GM23338 (cell line): ENCODE results near the gene COG1. TPM values are rescaled to one million over a fixed set of nuclear protein-coding genes. Genes with fewer than 3 reads are reported as not detected.

Experiments
- ATAC-seq: fragments of 200-7000 bp; cut with Tn5 transposase; 3 replicates; pipeline ENCODE4 v1.9.1; 2020
- DNase-seq: peaks from one replicate; pipeline ENCODE4 v3.0.0-alpha.2; 2015; ENCODE audit warnings: low spot score
- H2AFZ ChIP-seq: fragments of 200-600 bp; sonication (generic); 2 replicates; pipeline ENCODE4 v1.8.0; 2016; ENCODE audit warnings: antibody characterized with exemption, mild to moderate bottlenecking, moderate library complexity
- H3F3A ChIP-seq: fragments of 200-600 bp; sonication (generic); replicated peaks from 2 replicates; pipeline ENCODE4 v1.8.0; 2017; ENCODE audit warnings: antibody characterized with exemption, mixed run types, low read depth
- H3K27ac ChIP-seq: fragments of 200-600 bp; sonication (generic); 2 replicates; pipeline ENCODE4 v1.6.1; 2016; ENCODE audit warnings: low read depth
- H3K27me3 ChIP-seq: fragments of 200-600 bp; sonication (generic); 2 replicates; pipeline ENCODE4 v1.8.0; 2016; ENCODE audit warnings: mild to moderate bottlenecking, mixed run types, moderate library complexity; ENCODE audit not compliant: insufficient read depth
- H3K36me3 ChIP-seq: fragments of 200-600 bp; sonication (generic); 2 replicates; pipeline ENCODE4 v1.8.0; 2016; ENCODE audit warnings: mild to moderate bottlenecking; ENCODE audit not compliant: insufficient read depth
- H3K4me1 ChIP-seq: fragments of 200-600 bp; sonication (generic); 2 replicates; pipeline ENCODE4 v1.8.0; 2016; ENCODE audit warnings: mild to moderate bottlenecking, moderate library complexity; ENCODE audit not compliant: insufficient read depth
- H3K4me2 ChIP-seq: fragments of 200-600 bp; sonication (generic); 2 replicates; pipeline ENCODE4 v1.7.1; 2017; ENCODE audit warnings: mixed run types
- H3K4me3 ChIP-seq: fragments of 200-600 bp; sonication (generic); 2 replicates; pipeline ENCODE4 v1.6.1; 2016; ENCODE audit warnings: mixed run types
- H3K79me2 ChIP-seq: fragments of 200-600 bp; sonication (generic); replicated peaks from 2 replicates; pipeline ENCODE4 v1.8.0; 2017; ENCODE audit warnings: mild to moderate bottlenecking; ENCODE audit not compliant: insufficient read depth
- H3K9me2 ChIP-seq: fragments of 200-600 bp; sonication (generic); 2 replicates; pipeline ENCODE4 v1.8.0; 2017; ENCODE audit not compliant: insufficient read depth
- H4K20me1 ChIP-seq: fragments of 200-600 bp; sonication (generic); replicated peaks from 2 replicates; pipeline ENCODE4 v1.8.0; 2017; ENCODE audit warnings: mild to moderate bottlenecking; ENCODE audit not compliant: insufficient read depth
- H3K27ac Mint-ChIP-seq: 2 replicates; pipeline ENCODE4 v1.8.0; 2020; ENCODE audit warnings: inconsistent platforms, mild to moderate bottlenecking, moderate library complexity, mixed read lengths
- H3K27me3 Mint-ChIP-seq: 3 replicates; pipeline ENCODE4 v1.8.0; 2022; ENCODE audit warnings: low read depth, mild to moderate bottlenecking, moderate library complexity, mixed read lengths, inconsistent platforms; ENCODE audit not compliant: insufficient read depth, poor library complexity
- H3K36me3 Mint-ChIP-seq: 3 replicates; pipeline ENCODE4 v1.8.0; 2021; ENCODE audit warnings: low read depth, mild to moderate bottlenecking, inconsistent platforms, moderate library complexity, mixed read lengths
- H3K4me1 Mint-ChIP-seq: 3 replicates; pipeline ENCODE4 v1.8.0; 2020; ENCODE audit warnings: mild to moderate bottlenecking, inconsistent platforms, mixed read lengths
- H3K4me3 Mint-ChIP-seq: 3 replicates; pipeline ENCODE4 v1.8.0; 2021; ENCODE audit warnings: moderate library complexity, mild to moderate bottlenecking, inconsistent platforms, mixed read lengths
- H3K9me3 Mint-ChIP-seq: 3 replicates; pipeline ENCODE4 v1.8.0; 2020; ENCODE audit warnings: moderate library complexity, mild to moderate bottlenecking, inconsistent platforms, mixed read lengths
- CREB1 ChIP-seq: fragments of 250-450 bp; sonication (Bioruptor Pico); IDR thresholded peaks from 2 replicates; pipeline ENCODE4 v1.5.0; 2020; ENCODE audit warnings: low read depth, mild to moderate bottlenecking, moderate library complexity
- CTCF ChIP-seq, 2 experiments: fragments of 200-600 bp in 1 of 2; sonication (generic) in 1 of 2; conservative IDR thresholded peaks; 2 replicates each; pipeline versions ENCODE4 v1.5.1 to v1.6.1; 2016 to 2017; ENCODE audit warnings: antibody characterized with exemption in 2 of 2, low read depth in 2 of 2, mild to moderate bottlenecking in 2 of 2, moderate library complexity in 1 of 2
- ETS1 ChIP-seq: IDR thresholded peaks from 2 replicates; pipeline ENCODE4 v1.6.1; 2016; ENCODE audit warnings: antibody characterized with exemption
- EZH2 ChIP-seq: fragments of 200-600 bp; sonication (generic); IDR thresholded peaks from one replicate; pipeline ENCODE4 v1.8.0; 2017; ENCODE audit warnings: antibody characterized with exemption, mild to moderate bottlenecking, low read depth; ENCODE audit not compliant: unreplicated experiment
- EZH2phosphoT487 ChIP-seq: fragments of 200-600 bp; sonication (generic); IDR thresholded peaks from one replicate; pipeline ENCODE4 v1.8.1; 2018; ENCODE audit warnings: antibody characterized with exemption; ENCODE audit not compliant: unreplicated experiment
- JUNB ChIP-seq: IDR thresholded peaks from one replicate; pipeline ENCODE4 v1.6.1; 2016; ENCODE audit warnings: antibody characterized with exemption; ENCODE audit not compliant: unreplicated experiment
- NANOG ChIP-seq: IDR thresholded peaks from 2 replicates; pipeline ENCODE4 v1.6.1; 2016; ENCODE audit warnings: antibody characterized with exemption, borderline replicate concordance
- POLR2AphosphoS5 ChIP-seq: IDR thresholded peaks from 2 replicates; pipeline ENCODE4 v1.6.1; 2016; ENCODE audit warnings: antibody characterized with exemption, low read depth
- REST ChIP-seq: IDR thresholded peaks from one replicate; pipeline ENCODE4 v1.6.1; 2018; ENCODE audit warnings: antibody characterized with exemption; ENCODE audit not compliant: unreplicated experiment
- STAT1 ChIP-seq: IDR thresholded peaks from one replicate; pipeline ENCODE4 v1.6.1; 2016; ENCODE audit warnings: antibody characterized with exemption; ENCODE audit not compliant: unreplicated experiment
- ZNF114 ChIP-seq: fragments of 250-450 bp; sonication (Bioruptor Pico); IDR thresholded peaks from 2 replicates; pipeline ENCODE4 v1.5.0; 2020; ENCODE audit warnings: mild to moderate bottlenecking, moderate library complexity
- ZNF331 ChIP-seq: fragments of 250-450 bp; sonication (Bioruptor Pico); IDR thresholded peaks from 2 replicates; pipeline ENCODE4 v1.5.0; 2020; ENCODE audit warnings: low read depth, mild to moderate bottlenecking, moderate library complexity
- ZNF462 ChIP-seq: fragments of 250-450 bp; sonication (Bioruptor Pico); IDR thresholded peaks from 2 replicates; pipeline ENCODE4 v1.5.0; 2020; ENCODE audit warnings: mild to moderate bottlenecking, moderate library complexity
- polyA plus RNA-seq: library from polyadenylated mRNA; unstranded; fragments of >200 nt; fragmentation: Nextera tagmentation; extraction: Ambion mirVana; gene quantifications from 2 replicates; pipeline ENCODE4 v1.2.1, GENCODE V29; 2016
- total RNA-seq: library from RNA; depleted of rRNA; stranded (reverse); fragments of >200 nt; shearing (Covaris generic); gene quantifications from 2 replicates; pipeline ENCODE4 v1.2.3, GENCODE V29; 2014

Gene COG1
- total and polyA plus RNA-seq, 2 experiments from 2014 or later, result 15.0 to 26.1 TPM

- ATAC-seq (no peak), DNase-seq (no peak)
- no peaks in the 10 kb centered on the region for H3K36me3 Mint-ChIP-seq
- no peak overlapping the region for H3K27ac ChIP-seq
- peaks cover 14% of the 10 kb centered on the region for H3K4me1 ChIP-seq
- no peaks in the 10 kb centered on the region for H3K79me2 ChIP-seq
- TF ChIP-seq POLR2AphosphoS5 (no peak), NANOG (no peak), EZH2phosphoT487 (no peak), STAT1 (no peak), ZNF462 (CRISPR knock-in tag) (no peak), REST (no peak), JUNB (no peak), ZNF114 (CRISPR knock-in tag) (no peak), ZNF331 (no peak), ETS1 (no peak), EZH2 (no peak), CTCF (conservative IDR thresholded peaks at IDR 0.05; ENCODE audit: low read depth in 2 of 2) (no peak), CREB1 (CRISPR knock-in tag) (no peak)
- H3K9me3 Mint-ChIP-seq, result no peaks in the 10 kb centered on the region
- no peak overlapping the region for H3K4me3 Mint-ChIP-seq
- no peaks in the 10 kb centered on the region for H3K27me3 ChIP-seq
- H3K27ac Mint-ChIP-seq, result no peak overlapping the region
- no peaks in the 10 kb centered on the region for H3K9me2 ChIP-seq
- H2AFZ ChIP-seq, result no peak overlapping the region
- peaks cover 6% of the 10 kb centered on the region for H3K27me3 Mint-ChIP-seq
- H3K4me3 ChIP-seq, result no peak overlapping the region
- H3K4me1 Mint-ChIP-seq, result peaks cover 16% of the 10 kb centered on the region
- no peak overlapping the region for H3K4me2 ChIP-seq
- H3F3A ChIP-seq, result peaks cover under 1% of the 10 kb centered on the region
- no peaks in the 10 kb centered on the region for H4K20me1 ChIP-seq
- H3K36me3 ChIP-seq, result no peaks in the 10 kb centered on the region
Observed at GRCh38 chr17:73257516-73257915, 64.7 kb downstream of the COG1 start.
